ENCODE measurements around the gene CNTNAP3.
"Not testable (repeated sequence)": the region's sequence is repeated elsewhere in the genome, so short reads cannot be mapped to it uniquely, and the experiment has no call there.

Gene CNTNAP3

DNA sequence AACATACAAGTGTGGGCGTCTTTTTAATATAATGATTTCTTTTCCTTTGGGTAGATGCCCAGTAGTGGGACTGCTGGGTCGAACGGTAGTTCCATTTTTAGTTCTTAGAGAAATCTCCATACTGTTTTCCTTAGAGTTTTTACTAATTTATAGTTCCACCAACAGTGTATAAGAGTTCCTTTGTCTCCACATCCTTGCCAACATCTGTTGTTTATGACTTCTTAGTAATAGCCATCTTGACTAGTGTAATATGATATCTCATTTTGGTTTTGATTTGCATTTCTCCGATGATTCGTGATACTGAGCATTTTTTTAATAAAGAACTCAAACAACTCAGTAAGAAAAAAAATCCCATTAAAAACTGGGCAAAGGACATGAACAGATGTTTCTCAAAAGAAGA is 225.0 kb downstream of the CNTNAP3 start:
- DNase-seq, result not testable (repeated sequence)

DNA sequence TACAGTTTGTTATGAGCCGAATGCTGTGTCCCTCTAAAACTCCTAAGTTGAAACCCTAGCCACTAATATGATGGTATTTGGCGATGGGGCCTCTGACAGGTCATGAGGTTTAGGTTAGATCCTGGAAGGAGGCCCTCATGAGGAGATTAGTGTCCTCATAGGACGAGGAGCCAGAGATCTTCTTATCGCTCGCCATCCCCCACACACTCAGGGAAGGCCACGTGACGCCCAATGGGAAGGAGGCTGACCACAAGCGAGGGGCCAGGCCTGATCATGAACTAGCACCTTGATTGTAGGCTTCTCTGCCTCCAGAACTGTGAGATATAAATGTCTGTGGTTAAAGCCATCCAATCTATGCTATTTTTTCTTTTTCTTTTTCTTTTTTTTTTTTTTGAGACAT is 233.5 kb downstream of the CNTNAP3 start:
- DNase-seq, result not testable (repeated sequence)

DNA sequence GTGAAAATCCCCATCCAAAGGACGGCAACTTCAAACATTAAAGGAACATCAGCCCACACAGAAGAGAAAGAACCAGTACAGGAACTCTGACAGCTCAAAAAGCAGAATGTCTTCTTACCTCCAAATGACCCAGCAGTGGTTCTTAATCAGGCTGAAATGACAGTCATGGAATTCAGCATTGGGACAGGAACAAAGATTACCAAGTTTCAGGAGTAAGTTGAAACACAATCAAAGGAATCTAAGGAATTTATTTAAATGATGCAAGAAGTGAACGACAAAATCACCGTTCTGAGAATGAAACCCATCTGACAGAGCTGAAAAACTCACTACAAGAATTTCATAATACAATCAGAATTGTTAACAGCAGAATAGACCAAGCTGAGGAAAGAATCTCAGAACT is 241.1 kb downstream of the CNTNAP3 start:
- not testable (repeated sequence) for DNase-seq

DNA sequence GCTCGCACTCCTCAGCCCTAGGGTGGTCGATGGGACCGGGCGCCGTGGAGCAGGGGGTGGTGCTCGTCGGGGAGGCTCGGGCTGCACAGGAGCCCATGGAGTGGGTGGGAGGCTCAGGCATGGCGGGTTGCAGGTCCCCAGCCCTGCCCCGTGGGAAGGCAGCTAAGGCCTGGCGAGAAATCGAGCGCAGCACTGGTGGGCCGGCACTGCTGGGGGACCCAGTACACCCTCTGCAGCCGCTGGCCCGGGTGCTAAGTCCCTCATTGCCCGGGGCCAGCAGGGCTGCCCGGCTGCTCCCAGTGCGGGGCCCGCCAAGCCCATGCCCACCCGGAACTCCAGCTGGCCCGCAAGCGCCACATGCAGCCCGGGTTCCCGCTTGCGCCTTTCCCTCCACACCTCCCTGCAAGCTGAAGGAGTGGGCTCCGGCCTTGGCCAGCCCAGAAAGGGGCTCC is 245.6 kb downstream of the CNTNAP3 start:
- DNase-seq, result not testable (repeated sequence)

DNA sequence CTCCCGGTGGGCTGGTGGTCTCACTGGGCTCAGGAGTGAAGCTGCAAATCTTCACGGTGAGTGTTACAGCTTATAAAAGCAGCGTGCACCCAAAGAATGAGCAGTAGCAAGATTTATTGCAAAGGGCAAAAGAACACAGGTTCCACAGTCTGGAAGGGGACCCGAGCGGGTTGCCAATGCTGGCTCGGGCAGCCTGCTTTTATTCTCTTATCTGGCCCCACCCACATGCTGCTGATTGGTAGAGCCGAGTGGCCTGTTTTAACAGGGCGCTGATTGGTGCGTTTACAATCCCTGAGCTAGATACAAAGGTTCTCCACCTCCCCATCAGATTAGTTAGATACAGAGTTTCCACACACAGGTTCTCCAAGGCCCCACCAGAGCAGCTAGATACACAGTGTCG is 246.2 kb downstream of the CNTNAP3 start:
- DNase-seq, result not testable (repeated sequence)

DNA sequence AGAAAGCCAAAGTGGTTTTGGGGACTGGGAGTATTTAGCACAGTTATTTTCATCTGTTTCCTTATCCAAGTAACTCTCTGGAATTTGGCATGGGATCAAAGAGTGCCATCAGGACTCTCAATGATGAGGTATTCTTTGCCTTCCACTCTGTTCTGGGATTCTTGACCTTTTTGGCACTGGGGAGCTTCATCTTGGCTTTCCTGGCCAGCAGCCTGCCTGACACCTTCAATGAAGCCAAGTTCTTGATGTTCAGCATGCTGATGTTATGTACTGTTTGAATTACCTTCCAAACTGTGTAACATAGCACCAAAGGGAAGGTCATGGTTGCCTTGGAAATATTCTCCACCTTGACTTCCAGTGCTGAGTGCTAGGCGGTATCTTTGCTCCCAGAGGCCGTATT is 248.8 kb downstream of the CNTNAP3 start:
- DNase-seq, result not testable (repeated sequence)

DNA sequence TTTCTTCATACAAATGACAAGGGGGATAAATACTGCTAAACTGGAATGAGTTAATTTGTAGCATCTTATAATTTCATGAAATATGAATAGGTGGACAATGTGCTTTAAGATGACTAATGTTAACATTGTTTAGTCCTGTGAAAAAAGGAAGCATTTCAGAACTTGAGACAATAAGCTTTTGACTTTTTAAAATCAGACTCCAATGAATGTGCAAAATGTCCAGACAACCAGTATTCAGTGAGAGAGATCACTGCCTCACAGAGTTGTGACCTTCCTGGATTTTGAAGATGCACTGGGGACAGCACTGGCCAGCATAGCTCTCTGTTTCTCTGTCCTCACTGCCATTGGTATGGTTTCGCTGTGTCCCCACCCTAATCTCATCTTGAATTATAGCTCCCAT is 249.7 kb downstream of the CNTNAP3 start:
- not testable (repeated sequence) for DNase-seq

DNA sequence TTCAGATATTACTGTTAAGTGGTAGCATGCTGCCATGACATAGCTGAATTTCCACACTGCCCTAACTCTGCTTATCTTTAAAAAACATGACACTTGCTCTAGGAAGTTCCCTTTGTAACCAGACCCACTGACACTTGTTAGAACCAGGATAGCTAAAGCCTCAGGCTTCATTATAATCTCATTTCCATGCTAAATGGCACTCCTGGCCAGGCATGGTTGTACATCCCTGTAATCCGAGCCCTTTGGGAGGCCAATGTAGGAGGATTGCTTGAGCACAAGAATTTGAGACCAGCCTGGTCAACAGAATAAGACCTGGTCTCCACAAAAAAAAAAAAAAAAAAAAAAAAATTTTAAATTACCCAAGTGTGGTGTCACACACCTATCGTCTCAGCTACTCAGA is 254.1 kb downstream of the CNTNAP3 start:
- not testable (repeated sequence) for DNase-seq

DNA sequence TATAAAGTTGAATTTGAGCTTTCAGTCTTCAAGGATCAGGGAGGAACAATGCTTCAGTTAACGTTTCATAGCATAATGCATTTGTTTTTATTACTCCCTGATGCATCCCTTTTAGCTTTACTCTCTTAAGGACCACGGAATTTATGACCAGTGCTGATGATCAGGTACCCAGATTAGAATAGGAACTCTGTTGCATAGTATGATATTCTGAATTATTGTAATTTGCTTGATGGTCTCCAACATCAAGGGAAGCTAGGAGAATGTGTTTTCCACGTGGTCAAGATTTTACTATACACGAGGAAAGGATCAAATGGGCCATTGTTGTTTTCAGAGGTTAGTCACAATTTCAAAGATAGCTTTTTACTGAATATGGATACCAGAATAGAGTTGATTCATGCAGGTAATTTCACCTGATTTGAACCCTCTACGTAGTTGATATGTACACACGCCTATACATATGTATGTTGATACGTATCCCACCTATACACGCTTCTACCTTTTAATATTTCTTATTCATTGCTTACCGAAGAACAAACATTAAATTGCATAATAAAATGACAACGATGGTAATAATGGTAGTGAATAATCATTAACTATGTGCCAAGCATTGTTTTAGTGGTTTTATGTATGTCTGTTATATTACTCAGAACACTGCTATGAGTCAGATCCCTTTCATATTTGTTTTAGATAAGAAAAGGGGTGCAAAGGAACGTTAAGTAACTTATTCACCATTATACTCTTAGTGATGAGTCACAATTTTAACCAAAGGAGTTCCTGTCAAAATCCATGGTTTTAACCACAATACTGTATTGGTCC is 257.6 kb downstream of the CNTNAP3 start:
- not testable (repeated sequence) for DNase-seq

DNA sequence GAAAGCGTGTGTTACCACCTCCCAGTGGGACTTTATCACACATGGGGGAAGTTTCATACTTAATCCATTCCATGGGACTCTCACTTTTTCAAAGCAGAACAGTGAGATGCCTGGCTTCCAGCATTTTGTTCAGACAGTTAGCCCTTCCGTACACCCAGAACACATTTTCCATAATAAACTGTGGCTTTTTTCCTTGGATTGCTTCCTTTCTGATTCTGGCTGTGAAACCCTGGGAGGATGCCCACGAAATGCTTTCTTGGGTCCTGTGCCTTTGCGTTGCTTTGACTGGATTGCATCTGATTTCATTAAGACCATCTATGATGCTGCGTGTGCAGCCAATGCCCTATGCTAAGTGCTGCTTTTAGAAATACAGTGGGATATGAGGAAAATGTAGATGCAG is 259.1 kb downstream of the CNTNAP3 start:
- DNase-seq, result not testable (repeated sequence)

DNA sequence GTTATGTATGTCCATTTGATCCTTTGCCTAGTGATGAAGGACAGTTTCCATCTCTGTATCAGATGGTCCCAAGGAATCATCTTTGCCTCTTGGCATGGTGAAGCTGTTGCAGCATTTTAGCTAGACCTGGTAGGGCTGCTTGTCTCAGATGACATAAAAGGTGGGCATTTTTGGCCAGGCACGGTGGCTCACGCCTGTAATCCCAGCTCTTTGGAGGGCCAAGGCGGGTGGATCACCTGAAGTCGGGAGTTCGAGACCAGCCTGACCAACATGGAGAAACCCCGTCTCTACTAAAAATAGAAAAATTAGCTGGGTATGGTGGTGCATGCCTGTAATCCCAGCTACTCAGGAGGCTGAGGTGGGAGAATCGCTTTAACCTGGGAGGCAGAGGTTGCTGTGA is 259.8 kb downstream of the CNTNAP3 start:
- not testable (repeated sequence) for DNase-seq

DNA sequence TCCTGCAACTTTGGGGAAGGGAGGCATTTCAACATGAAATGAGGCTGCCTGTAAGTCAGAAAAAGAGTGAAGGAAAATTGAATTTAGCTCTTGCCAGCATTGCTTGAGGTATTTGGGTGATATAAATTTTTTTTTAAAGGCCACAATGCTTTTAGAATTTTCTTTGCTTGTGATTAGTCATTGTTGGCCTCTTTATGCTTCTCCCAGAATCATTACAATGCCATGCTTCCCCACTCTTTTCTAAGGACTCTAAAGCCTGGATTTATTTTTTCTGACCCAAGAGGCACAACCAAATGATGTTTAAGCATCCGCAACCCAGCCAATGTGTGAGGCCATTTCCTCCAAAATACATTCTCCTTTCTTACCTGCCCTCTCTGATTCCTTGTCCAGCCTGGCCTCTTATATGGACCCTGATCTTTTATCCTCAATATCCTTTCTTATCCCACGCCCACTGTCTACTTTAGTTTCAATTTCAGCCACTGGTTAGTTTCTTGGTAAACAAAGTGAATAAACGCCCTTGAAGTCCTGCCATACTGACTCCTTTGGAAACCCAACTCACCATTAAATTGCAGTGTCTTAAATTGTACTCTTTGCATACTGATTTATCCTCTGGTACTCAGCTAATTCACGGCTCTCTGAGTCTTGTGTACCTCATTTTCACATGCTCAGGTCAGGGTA is 261.9 kb downstream of the CNTNAP3 start:
- DNase-seq, result not testable (repeated sequence)

All from hippocampal formation (tissue), 2 donors.